AG04450 (cell line): ENCODE measurements around the gene TEX52. TPM values are rescaled to one million over a fixed set of nuclear protein-coding genes. Genes with fewer than 3 reads are reported as not detected.

Source experiments
- CTCF ChIA-PET: fragments of 300-600, 350-600 bp; formaldehyde crosslinking; extraction: SDS; loops from one replicate; lab custom pipeline; 2022; ENCODE audit warnings: antibody characterized with exemption, inconsistent platforms; lab: Charles Lee
- POLR2A ChIA-PET: fragments of 350-600 bp; formaldehyde crosslinking; extraction: SDS; loops from one replicate; lab custom pipeline; 2021; ENCODE audit warnings: antibody characterized with exemption, inconsistent platforms; lab: Yijun Ruan, JAX
- DNase-seq: peaks from one replicate; pipeline ENCODE4 v3.0.0-alpha.2; 2011; ENCODE audit warnings: low read depth, low spot score
- H3K27ac ChIP-seq: one replicate; pipeline ENCODE4 v1.5.1; 2012; ENCODE audit warnings: low read depth, low read length, control low read depth
- H3K27me3 ChIP-seq: one replicate; pipeline ENCODE4 v1.6.0; 2012; ENCODE audit warnings: low read length; ENCODE audit not compliant: control insufficient read depth, insufficient read depth
- H3K4me3 ChIP-seq: 2 replicates; pipeline ENCODE4 v1.5.1; 2011; ENCODE audit warnings: mild to moderate bottlenecking, low read depth, low read length, control low read depth
- H3K9me3 ChIP-seq: 2 replicates; pipeline ENCODE4 v1.5.1; 2012; ENCODE audit warnings: low read length; ENCODE audit not compliant: control insufficient read depth, insufficient read depth
- polyA plus RNA-seq: library from polyadenylated mRNA; depleted of rRNA; stranded (reverse); fragments of >200 nt; gene quantifications from 2 replicates; pipeline ENCODE4 v1.2.3, GENCODE V29; 2011
- TF ChIP-seq, protein P1 (sequence below): IDR thresholded peaks from 2 replicates; pipeline ENCODE4 v1.5.1; 2011; ENCODE audit warnings: low read depth, low read length, control low read depth, inconsistent platforms

The TEX52 gene
- polyA plus RNA-seq, 1 experiment, result not detected

DNA sequence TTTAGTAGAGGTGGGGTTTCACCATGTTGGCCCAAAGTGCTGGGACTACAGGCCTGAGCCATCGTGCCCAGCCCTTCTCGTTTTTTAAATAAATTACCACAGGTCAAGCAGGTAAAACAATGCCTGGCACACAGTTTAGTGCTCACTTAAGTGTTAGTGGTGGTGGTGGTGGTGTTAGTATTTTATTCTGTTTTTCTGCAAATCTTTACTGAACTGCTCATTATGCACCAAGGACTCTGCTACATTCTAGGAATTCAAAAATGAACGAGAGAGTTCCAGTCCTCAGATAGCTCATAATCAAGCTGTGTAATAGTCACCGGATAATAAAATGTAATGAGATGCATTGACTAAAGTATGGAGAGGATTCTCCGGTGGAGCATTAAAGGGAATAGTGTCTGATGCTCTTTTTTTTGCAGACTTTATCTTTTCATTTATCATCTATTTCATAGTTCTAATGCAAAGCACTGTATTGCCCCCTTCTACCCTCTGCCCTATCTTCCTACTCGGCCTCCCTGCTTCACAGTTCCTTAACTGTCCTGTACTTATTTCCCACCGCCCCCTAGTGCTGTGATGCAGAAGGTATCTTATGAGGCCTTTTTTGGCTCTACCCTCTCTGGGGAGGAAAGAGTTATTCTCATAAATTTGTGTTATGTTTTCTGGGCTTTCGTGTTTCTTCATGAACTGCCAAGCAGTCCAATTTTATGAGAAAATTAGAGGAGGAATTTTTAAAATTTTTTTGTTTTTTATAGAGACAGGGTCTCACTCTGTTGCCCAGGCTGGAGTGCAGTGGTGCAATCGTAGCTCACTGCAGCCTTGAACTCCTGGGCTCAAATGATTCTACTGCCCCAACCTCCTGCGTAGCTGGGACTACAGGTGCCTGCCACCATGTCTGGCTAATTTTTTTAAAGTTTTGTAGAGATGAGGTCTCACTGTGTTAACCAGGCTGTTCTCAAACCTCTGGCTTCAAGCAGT, 43.3 kb downstream of the TEX52 start:
- DNase-seq, result no peak
- no peaks in the 10 kb centered on the region for H3K27me3 ChIP-seq
- POLR2A ChIA-PET, result interaction anchor here (0.6 to 1.6 kb wide), 3 partner anchors 18 to 35 kb away, joined by 4 to 6 read pairs (median 4); partner anchors contain the start of gene FKBP4
- TF ChIP-seq, protein P1, sequence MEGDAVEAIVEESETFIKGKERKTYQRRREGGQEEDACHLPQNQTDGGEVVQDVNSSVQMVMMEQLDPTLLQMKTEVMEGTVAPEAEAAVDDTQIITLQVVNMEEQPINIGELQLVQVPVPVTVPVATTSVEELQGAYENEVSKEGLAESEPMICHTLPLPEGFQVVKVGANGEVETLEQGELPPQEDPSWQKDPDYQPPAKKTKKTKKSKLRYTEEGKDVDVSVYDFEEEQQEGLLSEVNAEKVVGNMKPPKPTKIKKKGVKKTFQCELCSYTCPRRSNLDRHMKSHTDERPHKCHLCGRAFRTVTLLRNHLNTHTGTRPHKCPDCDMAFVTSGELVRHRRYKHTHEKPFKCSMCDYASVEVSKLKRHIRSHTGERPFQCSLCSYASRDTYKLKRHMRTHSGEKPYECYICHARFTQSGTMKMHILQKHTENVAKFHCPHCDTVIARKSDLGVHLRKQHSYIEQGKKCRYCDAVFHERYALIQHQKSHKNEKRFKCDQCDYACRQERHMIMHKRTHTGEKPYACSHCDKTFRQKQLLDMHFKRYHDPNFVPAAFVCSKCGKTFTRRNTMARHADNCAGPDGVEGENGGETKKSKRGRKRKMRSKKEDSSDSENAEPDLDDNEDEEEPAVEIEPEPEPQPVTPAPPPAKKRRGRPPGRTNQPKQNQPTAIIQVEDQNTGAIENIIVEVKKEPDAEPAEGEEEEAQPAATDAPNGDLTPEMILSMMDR, result peak; percentile 84
- peak overlapping the region; percentile 96 for H3K27ac ChIP-seq
- H3K9me3 ChIP-seq, result no peaks in the 10 kb centered on the region
- CTCF ChIA-PET, result interaction anchor here (0.6 to 2.6 kb wide), 14 partner anchors 9 to 261 kb away, joined by 3 to 15 read pairs (median 3); no protein-coding TSS in a partner anchor
- peak overlapping the region; percentile 98 for H3K4me3 ChIP-seq

DNA sequence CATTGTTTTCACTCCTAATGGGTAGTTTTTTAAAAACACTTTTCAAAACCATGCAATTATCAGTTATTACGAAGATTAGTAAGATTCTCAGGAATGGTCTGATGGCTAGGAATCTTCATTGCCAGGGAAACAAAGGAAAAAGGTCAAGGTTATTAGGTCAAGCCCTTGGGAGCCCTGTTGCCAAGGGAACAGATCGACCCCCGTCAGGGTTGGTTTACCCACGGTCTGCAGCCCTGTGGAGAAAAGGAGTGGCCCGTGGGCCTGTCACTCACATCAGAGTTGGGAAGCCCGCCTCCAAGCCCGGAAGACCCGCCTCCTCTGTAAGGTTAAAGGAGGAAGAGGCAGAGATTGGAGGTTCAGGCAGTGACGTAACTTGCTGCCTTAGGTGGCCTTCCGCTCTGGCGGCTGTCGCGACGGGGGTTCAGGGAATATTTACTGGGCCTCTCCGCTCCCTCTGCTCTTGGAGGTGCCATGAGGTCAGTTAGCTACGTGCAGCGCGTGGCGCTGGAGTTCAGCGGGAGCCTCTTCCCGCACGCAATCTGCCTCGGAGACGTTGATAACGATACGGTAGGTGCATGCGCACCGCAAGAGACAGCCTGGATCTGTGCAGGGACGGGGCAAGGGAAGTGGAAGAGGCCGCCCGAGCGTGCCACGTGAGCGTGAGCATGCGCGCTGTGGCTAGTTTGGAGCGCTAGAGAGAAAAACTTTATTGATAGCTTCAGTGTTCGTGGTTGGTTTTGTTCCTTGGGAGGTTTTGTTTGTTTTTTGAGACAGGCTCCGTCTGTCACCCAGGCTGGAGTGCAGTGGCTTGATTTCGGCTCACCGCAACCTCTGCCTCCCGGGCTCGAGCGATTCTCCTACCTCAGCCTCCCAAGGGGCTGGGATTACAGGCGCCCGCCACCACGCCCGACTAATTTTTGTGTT, 44.3 kb downstream of the TEX52 start, which contains the start of gene ITFG2:
ITFG2 (plus strand) TSS at position 379 of the 924 bp plus-strand sequence; CDS start at position 472, 93 bp downstream.
- TF ChIP-seq, protein P1, result no peak
- Histone ChIP-seq H3K9me3 (no peaks in the 10 kb centered on the region), H3K27ac (peak within 1 kb of the TSS; percentile 96), H3K27me3 (no peaks in the 10 kb centered on the region), H3K4me3 (peak within 1 kb of the TSS; percentile 98)
- ChIA-PET POLR2A (interaction anchor here (0.6 to 1.6 kb wide), 3 partner anchors 17 to 34 kb away, joined by 4 to 6 read pairs (median 4); partner anchors contain the start of gene FKBP4), CTCF (interaction anchor here (0.5 to 2.6 kb wide), 13 partner anchors 12 to 142 kb away, joined by 3 to 15 read pairs (median 3); no protein-coding TSS in a partner anchor)
- peak; percentile 94 for DNase-seq

DNA sequence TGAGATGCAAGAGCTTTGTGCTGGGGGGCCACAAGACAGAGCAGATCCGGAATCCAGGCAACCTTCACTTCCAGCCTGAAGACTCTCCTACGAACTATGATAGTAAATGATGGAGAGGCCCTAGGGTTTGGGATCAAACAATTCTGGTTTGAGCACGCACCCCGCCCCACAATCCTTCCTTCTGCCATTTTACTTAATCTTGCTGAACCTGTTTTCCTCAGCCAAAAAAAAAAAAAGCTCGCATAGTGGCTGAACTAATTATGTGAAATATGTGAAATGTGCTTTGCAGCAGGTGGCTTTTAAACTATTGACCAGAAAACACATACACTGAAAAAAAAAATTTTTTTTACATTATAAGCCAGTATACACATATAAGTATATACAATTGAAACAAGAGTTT, 45.0 kb downstream of the TEX52 start:
- Histone ChIP-seq H3K4me3 (peak overlapping the region; percentile 98), H3K9me3 (no peaks in the 10 kb centered on the region), H3K27ac (no peak overlapping the region), H3K27me3 (no peaks in the 10 kb centered on the region)
- no peak for DNase-seq
- CTCF ChIA-PET, result interaction anchor here (1.3 to 2.6 kb wide), 3 partner anchors 42 to 132 kb away, joined by 3 to 12 read pairs (median 4); no protein-coding TSS in a partner anchor
- POLR2A ChIA-PET, result interaction anchor here (1.6 kb wide), 1 partner anchor 17 kb away, joined by 4 read pairs; the partner anchor contains the start of gene FKBP4
- TF ChIP-seq, protein P1, result no peak

DNA sequence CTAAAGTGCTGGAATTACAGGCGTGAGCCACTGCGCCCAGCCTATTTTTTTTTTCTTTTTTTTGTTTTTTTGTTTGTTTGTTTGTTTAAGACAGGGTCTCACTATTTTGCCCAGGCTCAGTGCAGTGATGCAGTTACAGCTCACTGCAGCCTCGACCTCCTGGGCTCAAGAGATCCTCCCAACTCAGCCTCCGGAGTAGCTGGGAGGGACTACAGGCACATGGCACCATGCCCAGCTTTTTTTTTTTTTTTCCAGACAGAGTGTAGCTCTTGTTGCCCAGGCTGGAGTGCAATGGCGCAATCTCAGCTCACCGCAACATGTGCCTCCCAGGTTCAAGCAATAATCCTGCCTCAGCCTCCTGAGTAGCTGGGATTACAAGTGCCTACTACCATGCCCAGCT, 50.1 kb downstream of the TEX52 start:
- ChIA-PET CTCF (interaction anchor here (0.6 kb wide), 1 partner anchor 327 kb away, joined by 4 read pairs; no protein-coding TSS in a partner anchor), POLR2A (no interaction called here)
- Histone ChIP-seq H3K27me3 (no peaks in the 10 kb centered on the region), H3K9me3 (no peaks in the 10 kb centered on the region), H3K4me3 (no peak overlapping the region), H3K27ac (no peak overlapping the region)
- TF ChIP-seq, protein P1, result no peak
- no peak for DNase-seq
